GM19043 (cell line): Measurements from ENCODE around the gene DNAJB6.
"Not testable (repeated sequence)": the region's sequence is repeated elsewhere in the genome, so short reads cannot be mapped to it uniquely, and the experiment has no call there.

Source experiments
- ATAC-seq: cut with Tn5 transposase; IDR thresholded peaks from one replicate; pipeline ENCODE4 v1.9.1; 2021; ENCODE audit warnings: low read depth; ENCODE audit not compliant: unreplicated experiment

The DNAJB6 gene

DNA sequence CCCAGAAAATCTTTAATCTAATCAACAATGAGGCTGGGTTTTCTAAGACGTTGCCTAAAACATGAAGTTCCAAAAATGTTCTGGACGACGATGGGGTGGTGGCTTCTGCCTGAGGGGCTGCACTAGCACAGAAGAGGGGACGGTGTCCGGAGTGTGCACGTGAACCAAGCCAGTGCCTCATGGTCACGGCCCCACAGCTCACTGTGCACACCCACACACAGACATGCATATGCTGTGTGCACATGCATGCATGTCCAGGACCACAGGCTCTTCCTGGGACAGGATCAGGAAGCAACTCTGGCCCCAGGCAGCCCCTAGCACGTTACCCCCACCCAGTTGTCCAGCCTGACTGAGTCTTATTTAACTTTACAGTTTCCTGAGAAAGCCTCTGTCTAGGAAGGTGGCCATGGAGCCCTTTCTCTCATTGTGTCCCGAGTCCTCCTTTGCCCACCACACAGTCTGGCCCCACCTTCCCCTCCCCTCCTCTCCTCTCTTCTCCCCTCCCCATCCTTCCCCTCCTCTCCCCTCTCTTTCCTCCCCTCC is 100.8 kb downstream of the DNAJB6 start:
- ATAC-seq = no peak

- ATAC-seq = no peak
These were observed 101.6 kb downstream of the DNAJB6 start for GRCh38 chr7:157438121-157439025.

- no peak for ATAC-seq
These were observed 102.3 kb downstream of the DNAJB6 start for GRCh38 chr7:157439149-157439548.

GRCh38 chr7:157439761-157440160 is 103.0 kb downstream of the DNAJB6 start:
- no peak for ATAC-seq

DNA sequence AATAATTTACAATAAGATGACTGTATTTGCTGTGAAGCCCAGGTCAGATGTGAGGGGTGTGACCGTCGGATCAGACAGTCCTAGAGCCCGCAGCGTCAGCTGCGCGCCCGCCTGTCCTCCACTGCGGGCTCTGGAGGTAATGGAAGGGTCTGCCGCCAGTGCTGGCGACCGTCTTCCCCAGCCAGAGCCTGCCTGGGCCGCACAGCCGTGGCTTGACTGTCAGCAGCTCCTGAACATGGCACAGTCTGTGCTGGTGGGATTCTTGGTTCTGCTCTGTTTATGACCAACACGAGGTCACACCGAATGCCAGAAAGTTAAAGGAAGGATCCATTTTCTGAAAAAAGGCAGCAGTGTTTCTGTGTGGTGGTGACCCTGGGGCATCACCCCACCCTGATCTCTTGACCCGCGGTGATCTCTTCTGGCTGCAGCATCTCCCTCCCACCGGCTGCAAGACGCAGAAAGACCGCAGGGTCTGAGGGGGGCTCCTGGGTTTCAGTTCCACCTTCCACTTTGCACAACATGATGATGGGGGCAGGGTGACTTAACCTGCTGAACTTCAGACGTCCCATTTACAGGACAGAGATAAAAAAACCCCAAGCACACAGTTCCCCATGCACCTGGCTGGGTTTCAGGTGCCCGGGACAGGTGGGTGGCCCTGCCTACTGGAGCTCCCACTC is 103.7 kb downstream of the DNAJB6 start:
- no peak for ATAC-seq

DNA sequence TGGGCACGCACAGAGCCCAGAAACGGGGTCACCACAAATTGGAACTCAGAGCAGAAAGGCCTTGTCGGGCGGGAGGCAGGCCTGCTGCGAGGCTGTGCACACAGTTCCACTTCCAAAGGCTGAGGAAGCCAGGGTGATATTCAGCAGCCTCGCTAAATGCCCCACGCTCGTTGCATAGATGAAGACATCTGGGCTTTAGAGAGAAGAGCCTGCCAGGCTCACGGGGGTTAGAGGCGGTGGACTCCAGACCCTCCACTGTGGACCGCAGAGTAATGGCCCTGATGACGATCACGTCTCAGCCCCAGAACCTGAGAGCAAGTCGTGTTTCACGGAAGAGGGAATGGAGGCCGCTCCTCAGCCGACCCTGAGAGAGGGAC is 104.2 kb downstream of the DNAJB6 start:
- no peak for ATAC-seq

GRCh38 chr7:157442456-157442855 is 105.7 kb downstream of the DNAJB6 start:
- no peak for ATAC-seq

GRCh38 chr7:157442993-157443831 is 106.4 kb downstream of the DNAJB6 start:
- no peak for ATAC-seq

DNA sequence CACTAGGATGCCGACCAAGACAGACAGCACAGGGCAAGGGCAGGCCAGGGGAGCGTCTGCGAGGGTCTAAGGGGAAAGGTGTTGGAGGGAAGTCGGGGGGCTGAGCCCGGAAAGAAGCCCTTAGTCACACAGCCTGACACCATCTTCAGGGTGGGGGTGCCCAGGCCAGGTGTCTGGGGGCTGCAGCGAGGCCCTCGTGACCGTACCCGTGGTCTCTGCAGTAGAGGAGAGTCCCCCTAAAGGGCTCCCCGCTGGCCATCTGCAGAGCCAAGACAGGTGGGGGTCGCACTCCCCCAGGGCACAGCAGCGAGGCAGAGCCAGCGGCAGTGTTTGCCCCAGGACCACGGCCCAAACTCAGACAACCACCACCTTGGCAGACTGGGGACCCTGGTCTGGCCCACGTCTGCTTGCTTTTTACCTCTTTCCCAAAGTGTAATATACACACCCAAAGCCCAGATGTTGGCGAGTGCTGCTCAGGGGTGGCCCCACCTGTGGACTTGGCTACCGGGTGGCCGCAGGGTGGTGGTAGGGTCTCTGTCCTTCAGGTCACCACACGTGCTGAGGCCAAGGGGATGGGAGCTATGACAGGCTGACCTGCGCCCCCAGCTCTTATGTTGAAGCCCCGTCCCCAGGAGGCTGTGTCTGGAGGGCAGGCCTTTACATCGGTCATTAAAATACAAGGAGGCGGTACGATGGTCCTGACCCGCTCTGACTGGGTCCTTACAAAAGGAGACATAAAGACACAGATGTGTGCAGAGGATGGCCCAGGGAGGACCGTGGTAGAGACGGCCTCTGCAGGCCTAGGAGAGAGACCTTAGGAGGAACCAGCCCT is 107.4 kb downstream of the DNAJB6 start:
- no peak for ATAC-seq

DNA sequence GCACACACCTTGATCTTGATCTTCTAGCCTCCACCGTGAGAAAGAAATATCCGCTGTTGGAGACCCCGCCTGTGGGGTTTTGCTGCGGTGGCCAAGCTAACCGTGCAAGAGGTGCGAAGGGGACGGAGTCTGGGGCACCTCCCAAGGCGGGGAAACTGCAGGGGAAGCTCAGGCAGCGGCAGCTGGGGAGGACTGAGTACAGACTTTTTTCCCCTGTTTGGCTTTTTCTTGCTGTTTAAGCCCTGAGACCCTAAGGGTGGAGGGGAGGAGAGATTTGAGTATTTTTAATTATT is 108.0 kb downstream of the DNAJB6 start:
- no peak for ATAC-seq

GRCh38 chr7:157445246-157445955 is 108.6 kb downstream of the DNAJB6 start:
- ATAC-seq = no peak

DNA sequence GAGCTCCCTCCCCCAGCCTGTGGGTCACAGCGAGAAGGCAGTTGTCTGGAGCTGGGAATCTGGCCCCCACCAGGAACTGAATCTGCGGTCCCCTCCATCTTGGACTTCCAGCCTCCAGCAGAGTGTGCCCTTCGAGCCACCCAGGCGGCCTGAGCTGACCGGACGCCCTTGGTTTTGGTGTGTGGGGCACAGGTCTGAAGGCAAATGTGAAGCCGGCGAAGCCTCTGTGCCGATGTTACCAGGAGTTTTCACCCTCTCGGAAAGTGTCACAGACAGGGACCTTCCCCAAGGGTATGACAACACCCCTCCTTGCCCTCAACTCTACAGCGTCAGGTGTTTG is 109.1 kb downstream of the DNAJB6 start:
- no peak for ATAC-seq

GRCh38 chr7:157446322-157446721 is 109.5 kb downstream of the DNAJB6 start:
- no peak for ATAC-seq

DNA sequence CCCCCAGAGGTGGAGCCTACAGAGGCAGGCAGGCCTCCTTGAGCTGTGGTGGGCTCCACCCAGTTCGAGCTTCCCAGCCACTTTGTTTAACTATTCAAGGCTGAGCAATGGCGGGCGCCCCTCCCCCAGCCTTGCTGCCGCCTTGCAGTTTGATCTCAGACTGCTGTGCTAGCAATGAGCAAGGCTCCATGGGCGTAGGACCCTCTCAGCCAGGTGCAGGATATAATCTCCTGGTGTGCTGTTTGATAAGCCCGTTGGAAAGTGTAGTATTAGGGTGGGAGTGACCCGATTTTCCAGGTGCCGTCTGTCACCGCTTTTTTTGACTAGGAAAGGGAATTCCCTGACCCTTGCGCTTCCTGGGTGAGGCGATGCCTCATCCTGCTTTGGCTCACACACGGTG is 117.2 kb downstream of the DNAJB6 start:
- ATAC-seq = not testable (repeated sequence)

GRCh38 chr7:157457355-157458253 is 120.8 kb downstream of the DNAJB6 start:
- ATAC-seq = no peak

DNA sequence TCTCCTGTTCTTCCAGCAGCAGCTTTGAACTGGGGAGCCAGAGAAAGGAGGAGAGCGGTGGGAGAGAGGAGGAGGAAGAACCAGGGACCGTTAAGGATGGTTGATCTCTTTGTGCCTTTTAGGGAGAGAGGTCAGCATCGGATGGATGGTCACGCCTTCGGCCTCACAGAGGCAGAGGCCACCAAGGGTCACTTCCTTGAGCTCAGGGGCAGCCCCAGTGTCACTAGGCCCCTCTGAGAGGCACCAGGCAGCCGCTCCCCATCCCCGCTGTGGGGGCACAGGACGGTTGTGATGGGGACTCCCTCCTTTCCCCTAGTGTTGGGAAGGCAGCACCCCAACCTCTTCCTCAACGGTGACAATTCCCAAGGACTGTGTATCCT is 121.4 kb downstream of the DNAJB6 start:
- ATAC-seq = no peak

DNA sequence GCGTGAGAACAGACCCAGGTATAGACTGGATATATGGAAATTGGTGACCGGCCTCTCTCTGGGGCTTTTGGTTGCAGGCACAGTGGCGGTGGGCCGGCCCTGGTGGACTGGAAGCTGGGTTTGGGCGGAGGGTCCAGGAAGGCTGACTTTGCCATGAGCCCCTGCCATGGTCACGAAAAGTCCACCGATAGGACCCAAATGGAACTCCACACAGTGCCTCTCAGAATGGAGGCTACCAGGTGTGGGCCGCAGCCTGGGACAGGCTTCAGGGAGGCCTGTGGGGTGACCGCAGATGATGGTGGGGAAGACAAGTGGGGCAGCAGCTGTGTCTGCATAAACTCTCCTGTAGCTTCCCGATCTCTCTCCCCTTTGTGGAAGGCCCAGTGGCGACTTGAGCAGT is 123.2 kb downstream of the DNAJB6 start:
- no peak for ATAC-seq

DNA sequence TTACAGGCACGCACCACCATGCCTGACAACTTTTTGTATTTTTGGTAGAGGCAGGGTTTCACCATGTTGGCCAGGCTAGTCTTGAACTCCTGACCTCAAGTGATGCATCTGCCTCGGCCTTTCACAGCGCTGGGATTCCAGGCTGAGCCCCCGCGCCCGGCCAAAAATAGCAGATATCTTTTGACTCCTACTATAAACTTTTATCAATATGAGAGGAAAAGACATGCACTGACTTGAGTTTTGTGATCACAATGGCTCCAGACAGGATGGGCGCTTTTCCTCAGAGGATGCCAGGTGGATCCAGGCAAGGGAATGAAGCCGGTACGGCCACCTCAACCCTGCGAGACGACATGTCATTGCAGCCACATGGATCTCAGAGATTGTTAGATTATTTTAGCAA is 123.9 kb downstream of the DNAJB6 start:
- ATAC-seq = no peak
